ENCODE data around the gene SELENOM. TPM values are rescaled to one million over a fixed set of nuclear protein-coding genes. Genes with fewer than 3 reads are reported as not detected.
A peak's percentile ranks its signal among the peaks of the same experiment; 100 is the strongest.
"Not testable (repeated sequence)": the region's sequence is repeated elsewhere in the genome, so short reads cannot be mapped to it uniquely, and the experiment has no call there.

Gene SELENOM
- total RNA-seq, 1 donor from 2014 or later: 7.0 TPM

GRCh38 chr22:31134688-31135087 lies 27.3 kb upstream of the SELENOM start:
- DNase-seq (ENCODE audit: low spot score) (no peak), ATAC-seq (no peak)

DNA sequence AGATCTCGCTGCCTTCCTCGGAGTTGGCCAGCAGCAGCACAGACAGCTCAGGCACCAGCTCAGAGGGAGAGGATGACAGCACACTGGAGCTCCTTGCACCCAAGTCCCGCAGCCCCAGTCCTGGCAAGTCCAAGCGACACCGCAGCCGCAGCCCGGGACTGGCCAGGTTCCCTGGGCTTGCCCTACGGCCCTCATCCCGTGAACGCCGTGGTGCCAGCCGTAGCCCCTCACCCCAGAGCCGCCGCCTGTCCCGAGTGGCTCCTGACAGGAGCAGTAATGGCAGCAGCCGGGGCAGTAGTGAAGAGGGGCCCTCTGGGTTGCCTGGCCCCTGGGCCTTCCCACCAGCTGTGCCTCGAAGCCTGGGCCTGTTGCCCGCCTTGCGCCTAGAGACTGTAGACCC lies 26.5 kb upstream of the SELENOM start:
- no peak for DNase-seq (ENCODE audit: low spot score)

DNA sequence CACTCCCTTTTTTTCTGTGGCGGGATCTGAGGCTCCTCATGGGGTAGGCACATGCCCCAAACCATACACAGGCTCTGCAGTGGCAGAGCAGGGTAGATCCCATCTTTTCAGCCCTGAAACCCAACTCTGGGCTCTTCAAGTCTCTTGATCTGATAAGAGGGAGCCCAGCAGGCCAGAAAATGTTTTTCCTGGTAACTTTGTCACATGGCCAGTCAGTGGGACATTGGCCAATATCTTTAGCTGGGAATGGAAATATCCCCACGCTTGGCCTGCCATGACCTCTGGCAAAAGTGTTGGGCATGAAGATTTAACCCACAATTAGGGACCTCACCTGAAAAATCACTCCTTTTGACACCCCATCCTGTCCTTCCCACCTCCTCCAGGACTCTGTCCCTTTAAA lies 23.5 kb upstream of the SELENOM start:
- ATAC-seq (no peak), DNase-seq (ENCODE audit: low spot score) (no peak)

More for the DNA sequence above, 26.5 kb upstream of the SELENOM start:
- ATAC-seq: no peak

DNA sequence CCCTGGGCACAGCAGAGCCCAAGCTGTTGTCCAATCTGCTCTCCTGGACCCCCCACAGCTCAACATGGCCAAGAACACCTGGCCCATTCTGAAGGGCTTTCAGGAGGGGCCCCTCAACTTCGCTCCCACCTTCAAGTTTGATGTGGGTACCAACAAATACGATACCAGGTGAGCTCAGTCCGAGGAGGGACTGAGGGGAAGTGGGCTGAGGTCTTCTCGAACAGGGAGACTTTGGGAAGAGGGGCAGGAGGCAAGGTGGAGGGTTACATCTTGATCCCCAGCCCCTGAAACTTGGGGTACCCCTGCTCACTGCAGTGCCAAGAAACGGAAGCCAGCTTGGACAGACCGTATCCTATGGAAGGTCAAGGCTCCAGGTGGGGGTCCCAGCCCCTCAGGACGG lies 20.8 kb upstream of the SELENOM start:
- ATAC-seq (no peak), DNase-seq (ENCODE audit: low spot score) (no peak)

DNA sequence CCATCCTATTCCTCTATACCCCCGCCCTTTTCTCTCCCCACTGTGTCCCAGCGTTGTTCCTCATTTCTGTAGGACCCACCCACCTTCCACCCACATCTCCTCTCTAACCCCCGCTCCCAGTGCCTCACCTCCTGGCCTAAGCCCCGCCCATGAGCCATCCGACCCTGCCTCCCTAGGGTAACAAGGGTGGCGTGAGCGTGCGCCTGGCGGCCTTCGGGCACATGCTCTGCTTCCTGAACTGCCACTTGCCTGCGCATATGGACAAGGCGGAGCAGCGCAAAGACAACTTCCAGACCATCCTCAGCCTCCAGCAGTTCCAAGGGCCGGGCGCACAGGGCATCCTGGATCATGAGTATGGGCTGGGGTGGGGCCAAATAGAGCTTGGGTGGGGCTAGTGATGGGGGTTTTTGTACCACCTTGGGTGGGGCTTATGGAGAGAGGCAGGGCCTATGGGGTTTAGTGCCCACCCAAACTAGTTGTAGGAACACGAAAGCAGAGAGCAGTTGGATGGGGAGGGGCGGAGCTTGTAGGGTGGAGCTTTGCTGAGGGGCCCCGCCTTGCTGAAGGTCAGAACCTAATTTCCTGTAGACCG lies 19.9 kb upstream of the SELENOM start:
- ATAC-seq: no peak
- DNase-seq (ENCODE audit: low spot score): no peak

DNA sequence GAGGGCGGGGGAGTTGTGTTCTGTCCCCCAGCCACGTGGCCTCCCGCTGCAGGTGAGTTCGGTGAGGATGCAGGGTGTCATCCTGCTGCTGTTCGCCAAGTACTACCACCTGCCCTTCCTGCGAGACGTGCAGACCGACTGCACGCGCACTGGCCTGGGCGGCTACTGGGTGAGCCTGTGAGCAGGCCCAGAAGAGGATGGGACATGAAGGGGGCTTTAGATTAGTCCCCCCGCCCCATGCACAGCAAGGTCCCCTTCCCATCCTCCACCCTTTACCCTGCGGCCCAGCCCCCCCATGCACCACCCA lies 19.5 kb upstream of the SELENOM start:
- ATAC-seq (no peak), DNase-seq (ENCODE audit: low spot score) (no peak)

DNA sequence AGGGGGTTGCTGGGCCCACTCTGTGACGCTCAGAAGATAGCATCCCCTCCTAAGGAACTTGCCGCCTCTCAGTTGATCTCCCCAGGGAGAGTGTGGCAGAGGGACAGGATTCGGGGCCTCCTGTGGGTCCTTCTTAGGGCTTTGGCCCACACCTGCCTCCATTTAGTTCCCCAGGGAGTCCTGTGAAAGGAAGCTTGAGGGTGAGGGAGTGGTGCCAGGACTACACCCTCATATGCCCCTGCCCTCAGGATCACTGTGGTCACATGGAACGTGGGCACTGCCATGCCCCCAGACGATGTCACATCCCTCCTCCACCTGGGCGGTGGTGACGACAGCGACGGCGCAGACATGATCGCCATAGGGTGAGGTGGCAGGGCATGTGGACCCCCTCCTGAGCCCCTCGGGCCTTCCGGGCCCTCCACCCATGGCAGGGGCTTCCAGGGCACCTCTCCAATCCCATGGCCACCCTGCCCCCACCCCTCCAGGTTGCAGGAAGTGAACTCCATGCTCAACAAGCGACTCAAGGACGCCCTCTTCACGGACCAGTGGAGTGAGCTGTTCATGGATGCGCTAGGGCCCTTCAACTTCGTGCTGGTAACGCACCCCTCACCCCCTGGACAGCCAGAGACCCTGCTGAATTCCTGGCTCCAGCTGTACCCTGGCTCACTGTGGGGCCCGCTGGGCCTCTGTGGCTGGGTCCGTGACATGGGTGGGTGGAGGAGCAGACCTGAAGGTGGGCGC lies 18.9 kb upstream of the SELENOM start:
- ATAC-seq (no peak), DNase-seq (ENCODE audit: low spot score) (no peak)

GRCh38 chr22:31125521-31126117 lies 18.3 kb upstream of the SELENOM start:
- no peak for ATAC-seq
- DNase-seq (ENCODE audit: low spot score): no peak

DNA sequence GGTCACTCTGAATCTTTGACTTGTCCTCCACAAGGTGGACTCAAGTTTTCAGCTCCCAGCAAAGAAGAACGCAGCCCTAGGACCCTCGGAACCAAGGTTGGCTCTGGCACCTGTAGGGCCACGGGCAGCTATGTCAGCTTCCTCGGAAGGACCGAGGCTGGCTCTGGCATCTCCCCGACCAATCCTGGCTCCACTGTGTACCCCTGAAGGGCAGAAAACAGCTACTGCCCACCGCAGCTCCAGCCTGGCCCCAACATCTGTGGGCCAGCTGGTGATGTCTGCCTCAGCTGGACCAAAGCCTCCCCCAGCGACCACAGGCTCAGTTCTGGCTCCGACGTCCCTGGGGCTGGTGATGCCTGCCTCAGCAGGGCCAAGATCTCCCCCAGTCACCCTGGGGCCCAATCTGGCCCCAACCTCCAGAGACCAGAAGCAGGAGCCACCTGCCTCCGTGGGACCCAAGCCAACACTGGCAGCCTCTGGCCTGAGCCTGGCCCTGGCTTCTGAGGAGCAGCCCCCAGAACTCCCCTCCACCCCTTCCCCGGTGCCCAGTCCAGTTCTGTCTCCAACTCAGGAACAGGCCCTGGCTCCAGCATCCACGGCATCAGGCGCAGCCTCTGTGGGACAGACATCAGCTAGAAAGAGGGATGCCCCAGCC lies 17.6 kb upstream of the SELENOM start:
- DNase-seq (ENCODE audit: low spot score): no peak
- ATAC-seq: no peak

- no peak for ATAC-seq
- DNase-seq (ENCODE audit: low spot score): no peak
Observed at GRCh38 chr22:31124290-31124689, 16.9 kb upstream of the SELENOM start.

- DNase-seq (ENCODE audit: low spot score) (no peak), ATAC-seq (no peak)
Observed at GRCh38 chr22:31123292-31123602, 15.9 kb upstream of the SELENOM start.

GRCh38 chr22:31122532-31123291 lies 15.3 kb upstream of the SELENOM start, which contains the start of gene INPP5J:
INPP5J (plus strand) TSS chr22:31122966; CDS start chr22:31123015, 49 bp downstream.
- DNase-seq (ENCODE audit: low spot score) (no peak), ATAC-seq (peak; percentile 81)

DNA sequence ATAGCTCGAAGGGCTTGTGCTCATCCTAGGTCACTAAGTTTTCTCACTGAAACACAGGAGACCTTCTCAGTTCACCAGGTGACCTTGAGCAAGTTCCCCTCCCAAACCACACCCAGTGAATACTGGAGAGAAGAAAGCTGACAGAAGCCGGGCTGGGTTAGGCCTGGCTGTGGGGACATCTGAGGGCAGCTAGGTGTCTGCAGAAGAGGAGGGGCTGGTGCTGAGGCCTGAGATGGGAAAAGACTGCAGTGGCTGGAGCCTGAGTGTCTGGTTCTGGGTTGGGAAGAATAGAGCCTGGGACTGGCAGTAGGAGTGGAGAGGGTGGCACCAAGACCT lies 14.8 kb upstream of the SELENOM start:
- ATAC-seq (peak; percentile 13), DNase-seq (ENCODE audit: low spot score) (no peak)

- ATAC-seq (no peak), DNase-seq (ENCODE audit: low spot score) (no peak)
Observed at GRCh38 chr22:31121403-31121802, 14.0 kb upstream of the SELENOM start.

DNA sequence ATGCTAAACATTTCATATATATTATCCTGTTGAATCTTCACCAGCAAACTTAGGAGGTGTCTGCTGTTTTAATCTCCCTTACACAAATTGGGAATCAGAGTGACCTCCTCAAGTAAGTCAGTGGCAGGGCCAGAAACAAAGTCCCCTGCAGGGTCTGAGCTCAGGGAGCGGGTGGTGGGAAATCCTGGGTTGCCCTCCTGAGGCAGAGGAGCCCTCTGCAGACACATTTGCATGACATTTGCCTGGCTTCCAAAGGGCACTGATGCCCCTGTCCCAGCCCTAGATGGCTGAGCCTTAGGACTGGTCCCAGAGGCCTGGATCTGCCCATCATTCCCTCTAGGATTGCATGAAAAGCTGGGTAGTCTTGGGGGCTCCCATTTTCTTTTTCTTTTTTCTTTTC lies 13.3 kb upstream of the SELENOM start:
- DNase-seq (ENCODE audit: low spot score) (no peak), ATAC-seq (no peak)

- ATAC-seq: no peak
Observed at GRCh38 chr22:31120230-31120629, 12.9 kb upstream of the SELENOM start.

DNA sequence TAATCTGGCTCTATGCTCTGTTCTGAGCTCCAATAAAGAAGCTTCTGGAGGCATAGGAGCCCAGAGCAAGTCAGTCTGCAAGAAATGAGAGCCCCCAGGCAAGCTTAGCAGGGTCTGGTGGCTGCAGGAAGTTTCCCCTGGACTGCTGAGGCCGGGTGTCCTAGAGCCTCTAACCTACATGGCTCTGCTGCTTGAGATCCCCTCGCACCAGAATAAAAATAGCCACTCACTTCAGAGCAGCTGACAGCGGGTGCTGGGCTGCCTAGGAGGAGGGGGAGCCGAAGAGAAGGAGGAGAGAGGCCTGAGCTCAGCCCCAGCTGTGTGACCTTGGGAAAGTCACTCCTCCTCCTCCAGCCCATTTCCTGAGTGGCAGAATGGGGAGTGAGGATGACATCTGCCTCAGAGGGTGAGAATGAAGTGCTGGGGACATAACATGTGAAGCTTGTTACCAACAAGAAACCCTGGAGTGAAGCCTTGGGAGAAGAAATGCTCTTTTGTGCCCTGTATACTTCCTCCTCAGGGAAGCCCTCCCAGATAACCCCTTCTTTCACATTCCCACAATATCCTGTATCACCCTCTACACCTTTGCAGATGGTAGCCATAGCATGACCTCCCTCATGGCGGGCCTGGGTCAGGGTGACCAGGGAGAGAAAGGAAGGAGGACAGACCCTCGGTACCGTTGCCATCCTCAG lies 11.8 kb upstream of the SELENOM start:
- DNase-seq (ENCODE audit: low spot score): no peak
- ATAC-seq: no peak

More at GRCh38 chr22:31120230-31120629, 12.9 kb upstream of the SELENOM start:
- DNase-seq (ENCODE audit: low spot score): no peak

- no peak for DNase-seq (ENCODE audit: low spot score)
- peak; percentile 16 for ATAC-seq
Observed at GRCh38 chr22:31118046-31118820, 10.9 kb upstream of the SELENOM start.

GRCh38 chr22:31112547-31113091 lies 5.3 kb upstream of the SELENOM start:
- not testable (repeated sequence) for ATAC-seq; DNase-seq (ENCODE audit: low spot score)

GRCh38 chr22:31107894-31108218 lies 488 bp upstream of the SELENOM start:
- peak; percentile 8 for ATAC-seq

More at GRCh38 chr22:31107894-31108218, 488 bp upstream of the SELENOM start:
- no peak for DNase-seq (ENCODE audit: low spot score)
